NCI-H748 treated with DMSO at 0.1 percent for 48 hours (cell line): ENCODE results near the gene KDM4C.

Source experiments
- DNase-seq: peaks from one replicate; lab custom pipeline; 2025; lab: John Stamatoyannopoulos, UW

The KDM4C gene

GRCh38 chr9:7212101-7212500, 454.3 kb downstream of the KDM4C start:
- DNase-seq: no peak

- no peak for DNase-seq
Observed at GRCh38 chr9:7216004-7216841, 458.4 kb downstream of the KDM4C start.

GRCh38 chr9:7223981-7224380, 466.2 kb downstream of the KDM4C start:
- DNase-seq: no peak
